Nephron progenitor cell (in vitro differentiated cells): ENCODE results near the gene PHOSPHO1.
"Not testable (repeated sequence)": the region's sequence is repeated elsewhere in the genome, so short reads cannot be mapped to it uniquely, and the experiment has no call there.

Experiments
- DNase-seq: peaks from one replicate; pipeline ENCODE4 v3.0.0; 2021
- H3K27ac Mint-ChIP-seq: 2 replicates; pipeline ENCODE4 v1.8.0; 2021; ENCODE audit warnings: mild to moderate bottlenecking, moderate library complexity, mixed read lengths
- H3K27me3 Mint-ChIP-seq: 2 replicates; pipeline ENCODE4 v1.8.0; 2021; ENCODE audit warnings: mild to moderate bottlenecking, low read depth, mixed read lengths; ENCODE audit not compliant: poor library complexity
- H3K36me3 Mint-ChIP-seq: 2 replicates; pipeline ENCODE4 v1.8.0; 2021; ENCODE audit warnings: low read depth, mixed read lengths
- H3K4me1 Mint-ChIP-seq: 2 replicates; pipeline ENCODE4 v1.8.0; 2021; ENCODE audit warnings: mixed read lengths
- H3K4me3 Mint-ChIP-seq: 2 replicates; pipeline ENCODE4 v1.8.0; 2021; ENCODE audit warnings: mild to moderate bottlenecking, moderate library complexity, mixed read lengths
- H3K9me3 Mint-ChIP-seq: 2 replicates; pipeline ENCODE4 v1.8.0; 2021; ENCODE audit warnings: mild to moderate bottlenecking, moderate library complexity, mixed read lengths
- CTCF ChIP-seq: fragments of 200-600 bp; sonication (generic); IDR thresholded peaks from 2 replicates; pipeline ENCODE4 v1.5.0; 2021; ENCODE audit warnings: antibody characterized with exemption

The PHOSPHO1 gene

GRCh38 chr17:49269356-49269755 lies 38.8 kb upstream of the PHOSPHO1 start:
- no peak for DNase-seq
- no peak for TF ChIP-seq CTCF
- Mint-ChIP-seq H3K4me1 (peaks cover 23% of the 10 kb centered on the region), H3K36me3 (no peaks in the 10 kb centered on the region), H3K27me3 (peaks cover 4% of the 10 kb centered on the region), H3K27ac (peak overlapping the region; percentile 91), H3K9me3 (no peaks in the 10 kb centered on the region), H3K4me3 (no peak overlapping the region)

GRCh38 chr17:49267912-49268311 lies 37.3 kb upstream of the PHOSPHO1 start:
- Mint-ChIP-seq H3K4me1 (peaks cover 32% of the 10 kb centered on the region), H3K36me3 (no peaks in the 10 kb centered on the region), H3K4me3 (no peak overlapping the region), H3K27me3 (peaks cover 7% of the 10 kb centered on the region), H3K9me3 (no peaks in the 10 kb centered on the region), H3K27ac (no peak overlapping the region)
- DNase-seq, result no peak
- TF ChIP-seq CTCF, result no peak

- Mint-ChIP-seq H3K27ac (no peak overlapping the region), H3K4me3 (no peak overlapping the region), H3K27me3 (peaks cover 12% of the 10 kb centered on the region), H3K4me1 (peaks cover 34% of the 10 kb centered on the region), H3K36me3 (no peaks in the 10 kb centered on the region), H3K9me3 (no peaks in the 10 kb centered on the region)
- DNase-seq, result no peak
- TF ChIP-seq CTCF, result no peak
Observed at GRCh38 chr17:49266233-49266632, 35.6 kb upstream of the PHOSPHO1 start.

- peaks cover 32% of the 10 kb centered on the region for H3K27me3 Mint-ChIP-seq
- H3K27ac Mint-ChIP-seq, result not testable (repeated sequence)
Observed at GRCh38 chr17:49261540-49261939, 31.0 kb upstream of the PHOSPHO1 start.

GRCh38 chr17:49260817-49261291 lies 30.3 kb upstream of the PHOSPHO1 start:
- Mint-ChIP-seq H3K9me3 (no peaks in the 10 kb centered on the region), H3K4me1 (peaks cover 35% of the 10 kb centered on the region), H3K4me3 (peak overlapping the region; percentile 80), H3K36me3 (no peaks in the 10 kb centered on the region), H3K27ac (no peak overlapping the region), H3K27me3 (peaks cover 29% of the 10 kb centered on the region)
- DNase-seq, result no peak
- no peak for TF ChIP-seq CTCF

More at GRCh38 chr17:49261540-49261939, 31.0 kb upstream of the PHOSPHO1 start:
- Mint-ChIP-seq H3K4me1 (peaks cover 35% of the 10 kb centered on the region), H3K4me3 (peak overlapping the region; percentile 80)
- DNase-seq, H3K36me3 Mint-ChIP-seq, H3K9me3 Mint-ChIP-seq: not testable (repeated sequence)

- Mint-ChIP-seq H3K27me3 (peaks cover 29% of the 10 kb centered on the region), H3K9me3 (no peaks in the 10 kb centered on the region), H3K36me3 (no peaks in the 10 kb centered on the region), H3K4me3 (peak overlapping the region; percentile 80), H3K4me1 (peaks cover 35% of the 10 kb centered on the region), H3K27ac (no peak overlapping the region)
- TF ChIP-seq CTCF, result no peak
- DNase-seq, result peak; percentile 74
Observed at GRCh38 chr17:49260011-49260816, 29.6 kb upstream of the PHOSPHO1 start.
